Fibroblast of skin of right quadriceps (primary cell): ENCODE results near the gene NCAM1.

Experiments
- DNase-seq: peaks from one replicate; pipeline ENCODE4 v3.0.0-alpha.2; 2013

NCAM1 gene

DNA sequence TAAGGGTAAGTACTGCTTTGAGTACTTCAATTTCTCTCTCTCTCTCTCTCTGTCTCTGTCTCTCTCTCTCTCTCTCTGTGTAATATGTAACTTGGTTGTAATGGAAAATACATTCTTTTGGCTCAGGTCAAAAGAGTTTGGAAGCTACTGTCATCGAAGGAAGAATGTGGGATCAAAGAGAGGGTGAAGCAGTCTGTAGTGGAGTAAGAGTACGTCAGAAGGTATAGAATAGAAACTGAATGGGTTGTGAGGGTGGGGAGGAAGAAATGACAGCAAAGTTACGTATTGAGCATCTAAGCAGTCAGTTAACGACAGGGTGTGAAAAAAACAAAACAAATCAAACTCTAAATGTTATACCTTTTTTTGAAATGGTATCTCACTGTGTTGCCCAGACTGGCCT, 10.0 kb downstream of the NCAM1 start:
- DNase-seq = no peak

DNA sequence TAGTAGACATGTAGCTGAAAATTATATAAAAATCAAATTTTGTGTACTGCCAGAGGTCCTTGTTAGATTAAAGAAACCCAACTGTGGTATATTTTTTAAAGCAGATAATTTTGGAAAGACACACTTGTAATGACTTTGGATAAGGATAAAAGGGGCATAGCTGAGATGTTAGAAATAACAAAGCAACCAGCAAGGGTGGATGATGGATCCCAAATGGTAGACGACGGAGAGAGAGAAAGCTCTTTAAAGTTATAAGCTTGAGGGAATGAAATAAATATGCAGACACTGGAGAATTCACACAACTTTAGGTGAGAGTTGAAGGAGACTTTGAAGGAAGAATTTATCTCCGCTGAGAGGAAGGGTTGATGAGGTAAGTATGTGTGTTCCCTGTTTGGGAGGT, 10.6 kb downstream of the NCAM1 start:
- no peak for DNase-seq

DNA sequence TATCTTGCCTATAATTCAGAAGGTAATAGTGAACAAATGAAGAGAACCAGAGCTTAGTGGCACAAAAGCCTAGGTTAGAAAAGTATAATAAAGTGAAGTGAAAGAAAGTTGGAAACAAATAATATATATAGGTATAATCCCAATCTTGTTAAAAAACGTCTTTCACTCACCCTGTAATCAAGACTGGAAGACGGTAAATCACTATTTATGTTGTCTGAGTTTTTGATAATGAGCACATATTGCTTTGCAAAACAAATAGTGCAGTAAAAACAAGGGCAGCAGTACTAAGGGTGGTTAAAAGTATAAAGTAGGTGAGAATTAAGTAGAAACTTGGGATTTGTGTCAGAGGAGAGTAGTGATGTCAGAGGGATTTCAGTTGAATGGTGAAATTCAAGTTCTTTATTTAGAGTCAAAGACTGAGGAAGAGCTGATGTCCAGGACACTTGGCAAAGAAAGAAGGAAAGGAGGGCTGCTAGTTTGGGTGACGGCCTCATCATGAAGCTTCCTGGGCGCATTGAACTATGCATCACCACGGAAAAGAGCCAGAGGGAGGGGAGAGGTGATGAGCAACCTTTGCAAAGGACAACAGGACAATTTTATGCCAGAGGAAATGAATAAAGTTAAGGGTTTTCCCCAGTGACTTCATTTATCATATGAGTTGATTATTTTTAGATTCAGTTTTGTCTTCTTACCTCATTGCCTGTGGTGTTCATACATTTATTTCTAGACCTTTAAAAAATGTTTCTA, 11.4 kb downstream of the NCAM1 start:
- DNase-seq = no peak

DNA sequence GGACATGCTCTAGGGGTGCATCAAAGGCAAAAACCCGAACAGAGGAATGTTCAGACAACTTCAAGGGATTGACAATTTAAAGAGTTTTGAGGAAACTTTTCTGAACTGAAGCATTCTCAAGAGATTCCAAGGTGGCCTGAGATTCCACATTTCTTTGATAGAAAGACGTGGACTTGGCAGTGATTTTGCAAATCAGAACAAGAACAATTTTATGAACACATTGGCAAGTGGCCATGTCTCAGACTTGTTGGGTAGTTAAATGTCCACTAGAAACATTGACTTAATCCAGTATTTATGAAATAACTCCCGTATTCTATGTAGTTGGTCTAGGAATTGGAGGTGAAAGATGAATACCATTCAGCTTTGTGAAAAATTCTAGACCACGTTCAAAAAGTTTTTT, 13.8 kb downstream of the NCAM1 start:
- DNase-seq = no peak

DNA sequence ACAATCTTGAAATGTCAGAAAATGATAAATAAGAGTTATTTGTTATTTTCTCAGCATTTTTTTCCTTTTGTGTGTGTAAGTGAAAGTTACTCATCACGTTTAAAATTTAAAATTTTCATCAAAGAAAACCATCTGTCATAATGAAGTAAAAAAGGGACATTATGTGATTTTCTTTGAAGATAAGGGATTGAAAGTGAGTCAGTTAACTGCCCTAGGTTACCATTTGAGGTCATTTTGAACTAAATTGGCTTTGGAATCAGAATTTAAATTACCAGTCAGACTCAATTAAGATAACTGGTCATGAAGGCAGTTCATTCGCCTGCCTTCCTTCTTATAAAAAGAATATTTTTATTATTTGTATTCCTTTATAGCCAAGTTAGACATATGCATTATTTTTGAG, 14.3 kb downstream of the NCAM1 start:
- no peak for DNase-seq

DNA sequence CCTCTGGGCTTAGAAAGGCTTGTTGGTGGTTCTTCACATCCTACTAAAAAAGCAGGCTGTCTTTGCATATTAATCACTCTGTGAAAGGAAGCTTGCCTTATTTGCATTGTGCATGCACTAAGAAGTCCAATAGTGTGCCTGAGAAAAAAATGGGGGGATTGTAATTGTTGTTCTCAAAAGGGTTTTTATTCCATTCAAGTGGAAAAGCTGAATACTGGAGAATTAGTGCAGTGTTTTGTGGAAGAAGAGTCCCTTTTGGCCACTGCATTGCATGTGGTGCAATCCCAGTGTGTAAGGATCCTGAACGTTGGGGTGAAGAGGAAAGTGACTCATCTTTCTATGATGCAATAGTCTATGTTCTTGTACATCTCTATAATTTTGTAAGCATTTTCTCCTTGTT, 16.5 kb downstream of the NCAM1 start:
- peak; percentile 82 for DNase-seq

DNA sequence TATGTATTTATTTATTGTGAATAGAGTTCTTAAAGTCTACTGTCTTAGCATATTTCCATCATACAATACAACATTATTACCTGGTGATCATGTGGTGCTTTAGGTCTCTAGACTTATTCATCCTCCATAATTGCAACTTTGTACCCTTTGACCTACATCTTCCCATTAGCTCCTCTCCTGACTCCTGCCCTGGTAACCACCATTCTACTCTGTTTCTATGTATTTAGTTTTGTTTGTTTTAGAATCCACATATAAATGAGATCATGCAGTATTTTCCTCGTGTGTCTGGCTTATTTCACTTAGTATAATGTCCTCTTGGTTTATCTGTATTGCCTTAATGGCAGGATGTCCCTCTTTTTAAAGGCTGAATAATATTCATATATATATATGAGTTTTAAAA, 22.7 kb downstream of the NCAM1 start:
- no peak for DNase-seq

DNA sequence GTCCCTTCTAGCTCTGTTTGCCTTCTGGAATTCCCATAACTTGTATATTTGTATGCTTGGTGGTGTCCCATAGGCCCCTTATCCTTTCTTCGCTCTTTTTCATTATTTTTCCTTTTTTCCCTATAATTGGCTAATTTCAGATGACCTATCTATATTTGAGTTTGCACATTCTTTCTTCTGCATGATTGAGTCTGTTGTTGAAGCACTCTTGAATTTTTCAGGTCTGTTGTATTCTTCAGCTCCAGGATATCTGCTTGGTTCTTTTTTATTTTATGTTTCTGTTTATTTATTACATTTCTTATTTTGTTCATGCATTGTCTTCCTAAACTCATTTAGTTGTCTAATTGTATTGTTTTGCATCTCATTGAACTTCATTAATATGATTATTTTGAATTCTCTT, 28.0 kb downstream of the NCAM1 start:
- DNase-seq = no peak

DNA sequence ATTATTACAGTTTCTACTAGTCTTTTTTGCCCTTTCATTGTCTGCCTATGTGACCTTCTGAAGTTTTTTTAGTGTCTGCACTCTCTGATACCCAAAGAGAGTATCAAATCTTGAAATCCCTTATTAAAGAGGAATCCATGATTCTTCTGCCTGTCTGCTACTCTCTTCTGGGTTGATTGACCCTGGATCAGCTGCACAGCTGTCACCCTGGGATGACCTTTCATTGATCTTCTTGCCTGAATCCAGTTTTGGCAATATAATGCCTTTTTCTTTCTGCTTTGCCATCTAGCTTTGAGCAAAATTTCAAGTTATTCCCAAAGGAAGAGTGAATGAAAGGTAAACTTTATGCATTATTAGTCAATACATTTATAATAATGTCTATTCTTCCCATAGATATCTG, 32.6 kb downstream of the NCAM1 start:
- DNase-seq = no peak

DNA sequence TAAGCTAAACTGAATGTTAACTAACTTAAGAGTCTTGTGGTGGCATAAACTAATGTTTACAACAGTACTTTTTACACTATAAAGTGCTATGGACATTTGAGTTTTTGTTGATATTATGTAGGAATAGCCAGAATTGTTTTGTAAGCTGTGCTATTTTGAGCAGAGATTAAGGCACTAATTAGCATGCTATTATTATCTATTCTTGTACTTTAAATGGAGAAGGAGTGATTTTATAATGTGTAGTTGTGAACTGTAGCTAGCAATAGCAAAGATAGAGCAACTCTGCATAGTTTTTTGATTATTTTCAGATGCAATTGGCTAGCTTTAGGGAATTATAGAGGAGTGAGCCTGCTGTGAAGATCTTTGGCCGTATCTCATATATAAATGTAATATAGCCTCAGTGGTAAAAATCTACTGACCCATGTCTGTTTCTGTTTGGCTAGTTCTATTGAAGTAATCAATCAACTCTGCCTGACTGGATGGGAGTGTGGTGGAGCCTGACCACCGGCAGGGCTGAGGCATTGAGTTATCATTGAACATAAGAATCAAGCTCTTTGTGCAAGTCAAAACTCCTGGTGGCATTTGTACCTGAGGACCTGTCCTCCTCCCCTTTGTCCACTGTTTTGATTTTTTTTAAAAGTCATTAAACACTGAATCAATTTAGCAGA, 34.3 kb downstream of the NCAM1 start:
- no peak for DNase-seq

DNA sequence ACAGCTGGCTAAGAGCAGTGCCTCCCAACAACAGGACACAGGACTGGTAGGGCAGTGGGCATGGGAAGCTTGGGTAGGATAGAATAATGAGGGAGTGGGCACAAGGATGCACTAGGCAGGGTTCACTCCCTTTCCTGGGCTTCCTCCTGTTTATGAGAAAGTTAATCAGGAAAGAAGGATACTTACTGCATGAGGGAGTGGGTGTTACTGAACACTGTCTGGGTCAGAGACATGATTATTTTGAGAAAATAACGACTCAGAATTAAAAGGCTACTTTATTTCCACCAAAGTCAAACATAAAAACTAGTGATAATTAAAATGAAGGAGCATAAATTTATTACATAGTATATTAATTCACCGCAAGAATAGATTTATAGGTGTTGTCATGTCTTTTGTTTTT, 35.8 kb downstream of the NCAM1 start:
- DNase-seq = no peak

DNA sequence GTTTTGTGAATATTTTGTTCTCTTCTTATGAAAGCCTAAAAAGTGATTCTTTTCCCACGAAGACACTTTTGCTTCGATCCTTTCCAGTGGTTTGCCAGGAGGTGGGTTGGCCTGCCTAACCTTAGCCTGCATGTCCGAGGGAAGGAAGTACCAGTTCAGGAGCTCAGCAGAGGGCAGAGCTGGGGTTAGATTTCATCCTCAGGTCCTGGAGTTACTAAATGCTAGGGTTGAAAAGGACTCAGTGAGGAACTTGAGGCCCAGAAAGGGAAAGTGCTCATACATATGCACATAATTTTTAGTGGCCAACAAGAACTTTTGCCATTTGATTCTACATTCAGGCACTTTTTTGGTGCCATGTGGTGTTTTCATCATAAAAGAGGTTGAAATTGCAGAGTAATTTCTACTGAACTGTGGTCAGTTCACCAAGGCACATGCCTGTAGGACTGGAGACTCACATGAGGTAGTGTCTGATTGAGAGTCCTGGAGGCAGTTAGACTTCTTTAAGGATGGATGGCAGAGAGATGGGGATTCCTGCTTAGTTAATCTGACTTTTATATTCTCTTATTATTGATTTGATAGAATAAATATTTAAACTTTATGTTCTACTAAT, 36.7 kb downstream of the NCAM1 start:
- no peak for DNase-seq

DNA sequence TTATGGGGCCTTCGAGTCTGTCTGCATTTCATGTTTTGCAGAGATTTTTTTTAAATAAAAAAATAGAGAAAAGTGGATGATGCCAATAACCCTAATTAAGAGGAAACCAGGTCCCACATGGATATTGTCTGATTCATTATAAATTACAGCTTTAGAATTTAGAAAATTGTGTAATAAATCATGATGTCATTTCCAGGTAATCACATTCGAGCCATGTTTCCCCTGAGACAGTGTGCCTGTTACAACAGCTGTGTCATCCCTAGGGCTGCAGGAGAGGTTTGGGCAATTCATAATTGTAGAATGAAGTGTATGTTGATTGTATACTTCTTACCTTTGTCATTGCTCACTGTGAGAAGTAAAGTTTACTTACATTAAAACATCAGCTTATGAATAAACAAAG, 38.3 kb downstream of the NCAM1 start:
- no peak for DNase-seq

DNA sequence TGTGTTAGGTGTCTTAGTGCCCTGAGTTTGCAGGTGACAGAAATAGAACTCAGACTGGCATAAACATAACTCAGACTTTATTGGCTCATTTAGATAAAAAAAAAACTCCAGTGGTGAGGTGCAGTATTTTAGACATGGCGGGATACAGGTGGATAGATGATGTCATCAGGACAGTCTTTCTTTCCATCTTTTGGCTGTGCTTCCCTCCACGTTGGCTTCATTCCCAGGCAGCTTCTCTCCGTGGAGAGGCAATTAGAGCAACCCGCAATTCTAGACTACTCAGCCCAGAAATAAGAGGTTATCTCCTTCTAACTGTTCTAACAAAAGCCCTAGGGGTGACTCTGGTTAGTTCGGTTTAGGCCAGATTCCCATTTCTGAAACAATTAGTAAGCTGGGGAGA, 40.5 kb downstream of the NCAM1 start:
- no peak for DNase-seq

DNA sequence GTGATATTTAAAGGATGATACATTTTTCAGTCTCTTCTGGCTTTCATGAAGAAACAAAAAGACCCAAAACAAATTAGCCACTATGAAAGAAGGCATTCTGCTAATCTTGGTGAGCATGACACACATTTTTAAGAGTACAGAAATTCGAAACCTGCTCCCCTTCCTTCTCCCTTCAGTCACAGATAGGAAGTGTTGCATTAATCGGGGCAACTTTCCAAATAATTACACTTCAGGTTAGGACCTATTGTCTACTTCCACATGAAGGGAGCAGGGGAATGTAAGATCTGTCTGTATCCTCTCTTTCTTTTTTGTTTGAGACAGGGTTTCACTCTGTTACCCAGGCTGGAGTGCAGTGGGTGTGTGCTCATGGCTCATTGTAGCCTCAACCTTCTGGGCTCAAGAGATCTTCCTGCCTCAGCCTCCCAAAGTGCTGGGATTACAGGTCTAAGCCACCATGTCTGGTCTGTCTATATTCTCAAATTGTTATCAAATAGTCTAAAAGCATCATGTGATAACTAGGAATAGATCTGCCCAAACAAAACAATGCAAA, 45.8 kb downstream of the NCAM1 start:
- peak; percentile 11 for DNase-seq

DNA sequence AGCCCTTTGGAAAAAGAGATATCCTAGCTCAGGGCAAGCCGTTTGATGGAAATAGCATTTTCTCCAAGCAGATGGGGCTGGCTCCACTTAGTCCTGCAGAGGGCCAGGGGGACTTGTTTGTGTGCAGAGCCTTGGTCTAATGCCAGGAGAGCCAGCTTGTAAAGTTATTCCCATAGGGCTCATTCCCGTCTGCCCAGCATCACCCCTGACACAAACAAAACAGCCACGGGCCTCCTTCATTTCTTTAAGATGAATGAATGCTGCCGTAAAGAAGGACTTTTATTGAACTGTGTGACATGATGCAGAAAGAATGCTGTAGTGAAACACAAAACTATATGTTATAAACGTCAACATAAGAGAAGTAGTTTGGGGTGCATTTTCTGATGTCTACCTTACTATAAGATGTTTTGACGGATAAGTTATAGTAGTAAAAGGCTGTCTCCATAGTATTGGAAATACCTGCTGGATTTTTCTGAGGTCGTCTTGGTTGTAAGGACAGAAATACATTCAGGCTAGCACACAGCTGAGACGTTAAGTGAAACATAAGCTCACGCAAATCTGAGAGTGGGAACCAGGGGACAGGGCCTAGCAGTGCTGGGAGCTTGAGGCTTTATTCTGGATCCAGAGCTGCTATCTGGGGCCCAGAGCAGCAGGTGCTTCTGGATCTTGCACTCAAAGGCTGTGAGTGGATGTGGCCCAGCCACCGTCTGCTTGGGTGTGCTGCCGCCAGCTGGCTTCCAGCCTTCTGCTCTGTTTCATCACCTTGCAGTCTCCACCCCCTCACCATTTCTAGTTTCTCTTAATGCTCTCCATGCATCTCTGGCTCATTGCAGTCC, 53.3 kb downstream of the NCAM1 start:
- DNase-seq = peak; percentile 75

DNA sequence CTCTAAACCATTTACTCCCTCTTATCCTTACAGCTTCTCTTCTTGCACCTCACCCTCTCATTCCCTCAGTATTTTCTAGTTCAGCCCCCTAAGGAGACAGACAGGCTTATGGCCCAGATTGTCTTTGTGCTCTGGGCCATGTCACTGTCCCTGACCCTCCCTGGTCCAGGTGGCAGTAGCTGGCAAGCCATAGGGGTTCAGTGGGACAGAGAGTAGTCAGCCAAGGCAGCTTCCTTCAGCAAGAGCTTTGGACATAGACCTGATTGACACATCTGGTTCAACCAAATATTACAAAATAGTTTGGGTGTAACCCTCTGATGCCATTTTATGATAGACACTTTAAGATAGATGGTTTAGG, 53.9 kb downstream of the NCAM1 start:
- no peak for DNase-seq

DNA sequence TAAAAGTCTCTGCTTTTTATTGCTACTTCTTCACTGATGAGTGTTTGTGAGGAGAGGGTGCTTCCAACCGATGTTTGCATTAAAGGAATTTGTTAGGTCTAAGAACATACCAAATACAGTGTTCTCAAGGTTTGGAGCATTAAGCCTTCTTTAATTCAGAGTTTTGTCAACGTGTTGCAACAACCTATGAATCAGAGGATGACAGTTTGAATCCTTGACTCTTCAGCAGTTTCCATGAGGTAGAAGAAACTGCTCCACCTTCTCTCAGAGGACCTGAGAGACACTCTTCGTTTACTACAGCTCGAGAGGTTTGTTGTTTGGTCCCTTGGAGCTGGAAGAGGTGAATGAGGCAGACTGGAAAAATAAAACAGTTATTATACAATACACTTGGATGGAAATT, 55.7 kb downstream of the NCAM1 start:
- peak; percentile 32 for DNase-seq

DNA sequence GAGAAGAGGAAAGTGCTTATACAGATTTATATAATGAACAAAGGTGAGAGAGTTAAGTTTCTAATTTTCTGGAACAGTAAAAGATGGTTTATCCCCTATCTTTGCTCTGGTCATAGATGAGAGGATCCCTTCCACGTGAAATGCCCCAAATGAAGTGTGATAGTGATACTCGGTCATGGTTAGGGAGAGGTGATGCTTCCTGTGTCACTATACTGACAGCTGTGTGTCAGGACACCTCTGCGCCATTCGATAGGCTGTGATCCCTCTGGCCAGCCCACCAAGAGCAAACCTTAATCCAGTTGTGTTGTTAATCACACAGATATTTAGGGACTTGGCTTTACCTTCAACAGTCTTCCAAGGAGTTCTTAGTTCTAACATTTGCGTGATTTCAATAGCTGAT, 57.7 kb downstream of the NCAM1 start:
- DNase-seq = no peak

DNA sequence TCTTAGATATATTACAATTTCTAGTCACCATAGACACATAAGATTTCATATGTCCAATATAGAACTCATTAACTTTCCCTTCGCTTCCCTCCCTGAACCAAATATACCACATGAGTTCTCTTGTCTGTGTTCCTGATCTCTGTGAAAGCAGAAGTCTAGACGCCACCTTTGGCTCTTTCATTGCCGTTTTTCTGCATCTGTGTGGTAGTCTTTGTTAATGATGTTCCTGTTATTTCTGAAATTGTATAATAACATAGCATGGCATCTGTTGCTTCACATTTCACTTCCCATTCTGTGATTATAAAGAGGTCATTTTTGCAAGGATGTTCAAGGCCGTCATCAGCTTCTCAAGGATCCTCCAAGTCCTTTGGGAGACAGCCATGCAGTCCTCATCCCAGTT, 58.5 kb downstream of the NCAM1 start:
- DNase-seq = no peak

DNA sequence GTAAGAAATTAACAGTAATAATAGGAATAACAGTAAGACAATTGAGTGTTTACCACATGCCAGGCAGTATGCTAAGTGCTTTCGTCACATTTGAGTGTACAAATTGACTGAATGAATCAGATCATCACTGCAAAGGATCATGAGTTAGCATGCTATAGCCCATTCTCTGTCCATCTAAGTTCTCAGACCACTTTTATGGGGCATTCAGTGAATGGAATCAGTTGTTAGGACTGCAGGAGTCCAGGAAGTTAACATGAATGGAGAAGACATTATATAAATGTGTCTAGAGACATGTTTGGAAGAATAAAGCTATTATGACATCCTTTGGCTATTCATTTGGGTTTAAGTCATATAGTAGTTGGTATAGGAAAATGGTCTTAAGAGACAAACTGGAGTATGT, 59.9 kb downstream of the NCAM1 start:
- no peak for DNase-seq

DNA sequence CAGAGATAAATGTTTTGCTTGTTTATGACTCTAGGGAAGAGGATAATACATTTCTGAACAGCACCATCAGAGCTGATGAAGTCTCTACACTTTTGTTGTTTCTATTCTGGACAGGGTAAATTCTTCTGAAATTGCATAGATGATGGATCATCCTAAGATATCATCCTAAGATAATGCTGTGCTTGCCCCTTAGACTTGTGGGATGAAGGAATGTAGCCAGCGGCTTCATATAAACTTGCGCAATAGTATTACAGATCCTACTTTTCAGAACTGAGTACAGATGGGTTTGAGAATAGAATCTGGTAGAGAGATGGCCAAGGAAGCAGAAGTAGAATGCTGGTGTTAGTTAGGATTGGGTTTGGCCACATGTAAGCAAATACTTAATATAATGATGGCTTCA, 61.0 kb downstream of the NCAM1 start:
- peak; percentile 84 for DNase-seq

DNA sequence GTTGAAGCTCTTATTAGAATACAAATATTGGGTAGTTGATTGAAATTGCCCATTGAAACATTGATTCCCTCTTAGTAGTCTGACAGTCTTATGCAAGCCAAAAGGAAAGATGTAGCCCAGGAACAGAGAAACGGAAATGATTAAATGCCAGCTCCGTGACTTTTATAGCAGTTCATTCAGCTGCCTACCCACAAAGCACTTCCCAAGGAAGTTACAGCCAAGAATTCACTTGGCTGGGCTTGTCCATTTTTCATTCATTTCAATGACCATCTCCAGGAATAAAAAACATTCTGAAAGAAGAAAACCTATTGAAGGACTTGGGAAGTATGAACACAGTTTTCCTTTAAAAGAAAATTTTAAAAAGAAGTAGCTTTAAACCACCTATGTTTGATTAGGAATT, 62.0 kb downstream of the NCAM1 start:
- peak; percentile 68 for DNase-seq
